HG02885 (cell line): ENCODE measurements around the gene CDYL2.
"Not testable (repeated sequence)": the region's sequence is repeated elsewhere in the genome, so short reads cannot be mapped to it uniquely, and the experiment has no call there.

Experiments
- ATAC-seq: cut with Tn5 transposase; IDR thresholded peaks from one replicate; pipeline ENCODE4 v1.9.1; 2021; ENCODE audit warnings: mild to moderate bottlenecking; ENCODE audit not compliant: unreplicated experiment, poor library complexity

Gene CDYL2

GRCh38 chr16:80680839-80681238 lies 123.6 kb downstream of the CDYL2 start:
- peak; percentile 50 for ATAC-seq

GRCh38 chr16:80680046-80680445 lies 124.4 kb downstream of the CDYL2 start:
- no peak for ATAC-seq

GRCh38 chr16:80674884-80675283 lies 129.5 kb downstream of the CDYL2 start:
- no peak for ATAC-seq

GRCh38 chr16:80672379-80672778 lies 132.0 kb downstream of the CDYL2 start:
- ATAC-seq = no peak

GRCh38 chr16:80671281-80671849 lies 133.0 kb downstream of the CDYL2 start:
- peak; percentile 75 for ATAC-seq

GRCh38 chr16:80670170-80670865 lies 134.1 kb downstream of the CDYL2 start:
- ATAC-seq = no peak

GRCh38 chr16:80669673-80670072 lies 134.7 kb downstream of the CDYL2 start:
- ATAC-seq = no peak

GRCh38 chr16:80667925-80668324 lies 136.5 kb downstream of the CDYL2 start:
- ATAC-seq = no peak

- no peak for ATAC-seq
Observed at GRCh38 chr16:80667251-80667560, 137.2 kb downstream of the CDYL2 start.

- no peak for ATAC-seq
Observed at GRCh38 chr16:80666378-80667250, 137.8 kb downstream of the CDYL2 start.

- ATAC-seq = no peak
Observed at GRCh38 chr16:80665356-80665755, 139.0 kb downstream of the CDYL2 start.

GRCh38 chr16:80664786-80665185 lies 139.6 kb downstream of the CDYL2 start:
- ATAC-seq = no peak

- ATAC-seq = no peak
Observed at GRCh38 chr16:80664226-80664625, 140.2 kb downstream of the CDYL2 start.

GRCh38 chr16:80663078-80663477 lies 141.3 kb downstream of the CDYL2 start:
- no peak for ATAC-seq

- ATAC-seq = no peak
Observed at GRCh38 chr16:80659865-80660264, 144.5 kb downstream of the CDYL2 start.

- peak; percentile 95 for ATAC-seq
Observed at GRCh38 chr16:80656711-80657150, 147.7 kb downstream of the CDYL2 start.

- ATAC-seq = no peak
Observed at GRCh38 chr16:80656161-80656560, 148.2 kb downstream of the CDYL2 start.

GRCh38 chr16:80655751-80656150 lies 148.6 kb downstream of the CDYL2 start:
- ATAC-seq = no peak

GRCh38 chr16:80654094-80654862 lies 150.1 kb downstream of the CDYL2 start:
- ATAC-seq = no peak

- ATAC-seq = no peak
Observed at GRCh38 chr16:80652441-80652840, 152.0 kb downstream of the CDYL2 start.

- ATAC-seq = not testable (repeated sequence)
Observed at GRCh38 chr16:80650281-80650680, 154.1 kb downstream of the CDYL2 start.
